HCT116 (cell line): ENCODE measurements around the gene COPZ1. TPM values are rescaled to one million over a fixed set of nuclear protein-coding genes. Genes with fewer than 3 reads are reported as not detected.

Experiments used
- ATAC-seq: fragments of 200-7000 bp; cut with Tn5 transposase; 2 replicates; pipeline ENCODE4 v1.9.1; 2020; ENCODE audit warnings: mild to moderate bottlenecking, moderate library complexity
- BruUV-seq: library from RNA; stranded (reverse); fragments of 400-500 nt; replicated peaks from 2 replicates; lab custom pipeline; 2021; lab: Mats Ljungman, UMichigan
- CTCF ChIA-PET: fragments of 300-600 bp; sonication (Branson Sonifier 250); formaldehyde crosslinking; loops from one replicate; lab custom pipeline; 2021; ENCODE audit warnings: antibody characterized with exemption; lab: Charles Lee
- POLR2A ChIA-PET: fragments of 300-600, 350-600 bp; sonication (Branson Sonifier 250); formaldehyde crosslinking; loops from one replicate; lab custom pipeline; 2021; ENCODE audit warnings: antibody characterized with exemption; lab: Charles Lee
- RAD21 ChIA-PET, 2 experiments: fragments of 300-600 bp; sonication (Branson Sonifier 250); formaldehyde crosslinking; loops; one replicate each; lab custom pipeline; 2023; ENCODE audit warnings: low total read pairs in 2 of 2; ENCODE audit not compliant: uncharacterized antibody in 2 of 2, unreplicated experiment in 2 of 2, low non-redundant PET in 1 of 2; lab: Charles Lee
- DNase-seq: peaks from one replicate; pipeline ENCODE4 v3.0.0-alpha.2; 2010; ENCODE audit warnings: low read depth, low spot score
- H2AFZ ChIP-seq: fragments of 200-600 bp; shearing (Covaris generic), sonication (generic); 2 replicates; pipeline ENCODE4 v1.6.1; 2017; ENCODE audit warnings: low read depth, mixed run types, mixed read lengths, antibody characterized with exemption, low read length; ENCODE audit not compliant: poor library complexity, severe bottlenecking
- H3K27ac ChIP-seq: 2 replicates; pipeline ENCODE4 v1.5.1; 2012; ENCODE audit warnings: low read depth, low read length
- H3K27me3 ChIP-seq: fragments of 200-600 bp; sonication (generic); 2 replicates; pipeline ENCODE4 v1.6.1; 2016; ENCODE audit warnings: mixed run types, low read length, mixed read lengths; ENCODE audit not compliant: insufficient read depth
- H3K36me3 ChIP-seq, 2 experiments: fragments of 200-500 bp in 1 of 2; fragments of 200-600 bp in 1 of 2; sonication (Bioruptor generic) in 1 of 2; sonication (generic) in 1 of 2; 2 replicates each; pipeline versions ENCODE4 v1.5.1 to v1.6.1; 2014 to 2016; ENCODE audit warnings: low read length in 2 of 2, inconsistent platforms in 1 of 2, mixed read lengths in 1 of 2, mixed run types in 1 of 2; ENCODE audit not compliant: insufficient read depth in 2 of 2, control insufficient read depth in 1 of 2
- H3K4me1 ChIP-seq, 2 experiments: fragments of 200-600 bp in 1 of 2; sonication (generic) in 1 of 2; 2 replicates each; pipeline versions ENCODE4 v1.5.1 to v1.6.1; 2012 to 2017; ENCODE audit warnings: low read length in 2 of 2, inconsistent platforms in 1 of 2, mild to moderate bottlenecking in 1 of 2, mixed read lengths in 1 of 2, mixed run types in 1 of 2, moderate library complexity in 1 of 2; ENCODE audit not compliant: insufficient read depth in 2 of 2, control insufficient read depth in 1 of 2
- H3K4me2 ChIP-seq: fragments of 200-600 bp; sonication (generic); 2 replicates; pipeline ENCODE4 v1.6.1; 2017; ENCODE audit warnings: mixed run types, low read length, mixed read lengths
- H3K4me3 ChIP-seq, 2 experiments: fragments of 200-600 bp in 1 of 2; sonication (generic) in 1 of 2; replicated peaks in 1 of 2; 2 replicates each; pipeline ENCODE4 v1.5.1; 2011 to 2016; ENCODE audit warnings: low read length in 2 of 2, control low read depth in 1 of 2, low read depth in 1 of 2, mild to moderate bottlenecking in 1 of 2, mixed read lengths in 1 of 2, mixed run types in 1 of 2
- H3K79me2 ChIP-seq: fragments of 200-600 bp; sonication (generic); 2 replicates; pipeline ENCODE4 v1.6.1; 2017; ENCODE audit warnings: mild to moderate bottlenecking, mixed run types, low read length, moderate library complexity, mixed read lengths; ENCODE audit not compliant: insufficient read depth
- H3K9ac ChIP-seq: fragments of 200-600 bp; sonication (generic); 2 replicates; pipeline ENCODE4 v1.6.1; 2016; ENCODE audit warnings: low read length, mixed read lengths
- H3K9me2 ChIP-seq: fragments of 200-600 bp; sonication (generic), shearing (Covaris generic); 2 replicates; pipeline ENCODE4 v1.6.1; 2017; ENCODE audit warnings: mixed run types, mild to moderate bottlenecking, moderate library complexity; ENCODE audit not compliant: insufficient read depth
- H3K9me3 ChIP-seq, 2 experiments: fragments of 200-500 bp in 1 of 2; fragments of 200-600 bp in 1 of 2; sonication (Bioruptor generic) in 1 of 2; sonication (generic) in 1 of 2; 2 replicates each; pipeline ENCODE4 v1.6.1; 2014 to 2017; ENCODE audit warnings: low read length in 2 of 2, mixed read lengths in 2 of 2, inconsistent platforms in 1 of 2, low read depth in 1 of 2, mild to moderate bottlenecking in 1 of 2, mixed run types in 1 of 2, moderate library complexity in 1 of 2; ENCODE audit not compliant: control insufficient read depth in 1 of 2, insufficient read depth in 1 of 2
- H4K20me1 ChIP-seq: fragments of 200-600 bp; sonication (generic), shearing (Covaris generic); 2 replicates; pipeline ENCODE4 v1.6.1; 2017; ENCODE audit warnings: mixed run types, mild to moderate bottlenecking, moderate library complexity; ENCODE audit not compliant: insufficient read depth
- ATF3 ChIP-seq: IDR thresholded peaks from 2 replicates; pipeline ENCODE4 v1.6.1; 2012
- CBX3 ChIP-seq: IDR thresholded peaks from 2 replicates; pipeline ENCODE4 v1.6.1; 2012; ENCODE audit warnings: low read depth
- CEBPB ChIP-seq: IDR thresholded peaks from 2 replicates; pipeline ENCODE4 v1.6.1; 2012; ENCODE audit warnings: low read depth
- CTCF ChIP-seq, 3 experiments: fragments of 200-600 bp in 1 of 3; sonication (generic) in 1 of 3; IDR thresholded peaks in 2 of 3; conservative IDR thresholded peaks in 1 of 3; 2 replicates each; pipeline ENCODE4 v1.5.1; 2012 to 2017; ENCODE audit warnings: low read depth in 2 of 3, low read length in 2 of 3, antibody characterized with exemption in 1 of 3, borderline replicate concordance in 1 of 3, control low read depth in 1 of 3, mild to moderate bottlenecking in 1 of 3, mixed read lengths in 1 of 3, mixed run types in 1 of 3, moderate library complexity in 1 of 3; ENCODE audit not compliant: insufficient read depth in 1 of 3
- EGR1 ChIP-seq: IDR thresholded peaks from 2 replicates; pipeline ENCODE4 v1.6.1; 2012; ENCODE audit warnings: low read depth
- ELF1 ChIP-seq: IDR thresholded peaks from 2 replicates; pipeline ENCODE4 v1.6.1; 2012; ENCODE audit warnings: low read depth, borderline replicate concordance
- EZH2 ChIP-seq: fragments of 200-600 bp; sonication (generic); IDR thresholded peaks from 2 replicates; pipeline ENCODE4 v1.6.1; 2017; ENCODE audit warnings: antibody characterized with exemption, mixed run types
- EZH2phosphoT487 ChIP-seq: fragments of 200-600 bp; IDR thresholded peaks from 2 replicates; pipeline ENCODE4 v1.6.1; 2018; ENCODE audit warnings: antibody characterized with exemption, borderline replicate concordance
- FOSL1 ChIP-seq: IDR thresholded peaks from 2 replicates; pipeline ENCODE4 v1.6.1; 2012; ENCODE audit warnings: low read depth
- JUND ChIP-seq: IDR thresholded peaks from 2 replicates; pipeline ENCODE4 v1.6.1; 2012
- POLR2A ChIP-seq: IDR thresholded peaks from 2 replicates; pipeline ENCODE4 v1.7.0; 2011; ENCODE audit warnings: borderline replicate concordance; ENCODE audit not compliant: insufficient read depth, insufficient read length; ENCODE audit errors: extremely low read depth
- RAD21 ChIP-seq: IDR thresholded peaks from 2 replicates; pipeline ENCODE4 v1.6.1; 2012; ENCODE audit warnings: low read depth, mild to moderate bottlenecking
- REST ChIP-seq: IDR thresholded peaks from 2 replicates; pipeline ENCODE4 v1.6.1; 2012; ENCODE audit warnings: low read depth
- SIN3A ChIP-seq: IDR thresholded peaks from 2 replicates; pipeline ENCODE4 v1.6.1; 2012; ENCODE audit warnings: low read depth
- SP1 ChIP-seq: IDR thresholded peaks from 2 replicates; pipeline ENCODE4 v1.6.1; 2012; ENCODE audit warnings: low read depth
- SRF ChIP-seq: IDR thresholded peaks from 2 replicates; pipeline ENCODE4 v1.6.1; 2012; ENCODE audit warnings: low read depth
- YY1 ChIP-seq: IDR thresholded peaks from 2 replicates; pipeline ENCODE4 v1.6.1; 2011; ENCODE audit warnings: low read length, low read depth, moderate library complexity, mild to moderate bottlenecking; ENCODE audit not compliant: insufficient replicate concordance; ENCODE audit errors: extremely low read depth
- ZNF274 ChIP-seq: fragments of 200-500 bp; sonication (Bioruptor generic); IDR thresholded peaks from 2 replicates; pipeline ENCODE4 v1.6.1; 2014; ENCODE audit warnings: mild to moderate bottlenecking, low read depth, low read length, inconsistent platforms
- intact Hi-C: fragments of 100-400 bp; cut with micrococcal nuclease; formaldehyde crosslinking; loops from 2 replicates; pipeline ENCODE4 v1.10.0; 2022
- total RNA-seq: library from RNA; stranded (reverse); gene quantifications from one replicate; pipeline ENCODE4 v1.2.1, GENCODE V29; 2021; ENCODE audit not compliant: unreplicated experiment
- TF ChIP-seq, protein P1 (sequence below): IDR thresholded peaks from 2 replicates; pipeline ENCODE4 v1.6.1; 2011; ENCODE audit warnings: mild to moderate bottlenecking, low read length, moderate library complexity; ENCODE audit not compliant: insufficient replicate concordance; ENCODE audit errors: extremely low read depth

The COPZ1 gene
- total RNA-seq, 1 experiment from 2014 or later: 191 TPM

GRCh38 chr12:54294152-54294952 is 30.6 kb upstream of the COPZ1 start:
- no peak overlapping the region for H3K4me2 ChIP-seq
- no peak for DNase-seq
- BruUV-seq: no TSS peak
- no peaks in the 10 kb centered on the region for H3K79me2 ChIP-seq
- POLR2A ChIA-PET: interaction anchor here (1.0 to 2.6 kb wide), 4 partner anchors 8 to 31 kb away, joined by 4 to 15 read pairs (median 8); partner anchors contain the start of genes CBX5, COPZ1 and HNRNPA1
- no peaks in the 10 kb centered on the region for H3K36me3 ChIP-seq
- H3K9me2 ChIP-seq: no peaks in the 10 kb centered on the region
- intact Hi-C loops: loop anchor here (1.0 kb wide), 2 partner anchors 30 to 66 kb away; no protein-coding TSS in a partner anchor
- H2AFZ ChIP-seq: no peak overlapping the region
- RAD21 ChIA-PET: interaction anchor here (0.7 to 1.3 kb wide), 5 partner anchors 30 to 74 kb away, joined by 3 to 5 read pairs (median 4); partner anchors contain the start of gene COPZ1 (in 1 of the 2)
- H3K27me3 ChIP-seq: peaks cover 4% of the 10 kb centered on the region; the same call in 1 of the 2 replicates
- no peaks in the 10 kb centered on the region for H3K4me1 ChIP-seq
- no peak overlapping the region for H3K9ac ChIP-seq
- no peak overlapping the region for H3K4me3 ChIP-seq
- no peaks in the 10 kb centered on the region for H3K9me3 ChIP-seq
- CTCF ChIA-PET: interaction anchor here (0.7 to 2.8 kb wide), 12 partner anchors 9 to 85 kb away, joined by 3 to 16 read pairs (median 4); partner anchors contain the start of genes CBX5, COPZ1 and HNRNPA1
- H4K20me1 ChIP-seq: no peaks in the 10 kb centered on the region
- no peak overlapping the region for H3K27ac ChIP-seq
- ATAC-seq: peak; percentile 79
- no peak for TF ChIP-seq REST
- TF ChIP-seq EGR1: no peak
- TF ChIP-seq CTCF (IDR thresholded peaks at IDR 0.05 in 2 of 3, conservative IDR thresholded peaks at IDR 0.05 in 1 of 3; ENCODE audit: borderline replicate concordance in 1 of 3, insufficient read depth in 1 of 3, low read depth in 2 of 3, low read length in 2 of 3): peak; percentile 90 to 96 (median 91); a peak in 5 of 6 replicates
- TF ChIP-seq YY1: peak; percentile 38
- TF ChIP-seq CEBPB: no peak
- TF ChIP-seq FOSL1: no peak
- TF ChIP-seq EZH2: no peak
- TF ChIP-seq SIN3A: no peak
- TF ChIP-seq SRF: no peak
- TF ChIP-seq RAD21: peak; percentile 90
- no peak for TF ChIP-seq ELF1
- no peak for TF ChIP-seq POLR2A
- TF ChIP-seq ATF3: no peak
- TF ChIP-seq, protein P1, sequence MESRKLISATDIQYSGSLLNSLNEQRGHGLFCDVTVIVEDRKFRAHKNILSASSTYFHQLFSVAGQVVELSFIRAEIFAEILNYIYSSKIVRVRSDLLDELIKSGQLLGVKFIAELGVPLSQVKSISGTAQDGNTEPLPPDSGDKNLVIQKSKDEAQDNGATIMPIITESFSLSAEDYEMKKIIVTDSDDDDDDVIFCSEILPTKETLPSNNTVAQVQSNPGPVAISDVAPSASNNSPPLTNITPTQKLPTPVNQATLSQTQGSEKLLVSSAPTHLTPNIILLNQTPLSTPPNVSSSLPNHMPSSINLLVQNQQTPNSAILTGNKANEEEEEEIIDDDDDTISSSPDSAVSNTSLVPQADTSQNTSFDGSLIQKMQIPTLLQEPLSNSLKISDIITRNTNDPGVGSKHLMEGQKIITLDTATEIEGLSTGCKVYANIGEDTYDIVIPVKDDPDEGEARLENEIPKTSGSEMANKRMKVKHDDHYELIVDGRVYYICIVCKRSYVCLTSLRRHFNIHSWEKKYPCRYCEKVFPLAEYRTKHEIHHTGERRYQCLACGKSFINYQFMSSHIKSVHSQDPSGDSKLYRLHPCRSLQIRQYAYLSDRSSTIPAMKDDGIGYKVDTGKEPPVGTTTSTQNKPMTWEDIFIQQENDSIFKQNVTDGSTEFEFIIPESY: no peak
- no peak for TF ChIP-seq SP1
- TF ChIP-seq EZH2phosphoT487: no peak
- TF ChIP-seq JUND: no peak
- no peak for TF ChIP-seq ZNF274
- no peak for TF ChIP-seq CBX3
